ENCODE data around the gene AUTS2.

Gene AUTS2

DNA sequence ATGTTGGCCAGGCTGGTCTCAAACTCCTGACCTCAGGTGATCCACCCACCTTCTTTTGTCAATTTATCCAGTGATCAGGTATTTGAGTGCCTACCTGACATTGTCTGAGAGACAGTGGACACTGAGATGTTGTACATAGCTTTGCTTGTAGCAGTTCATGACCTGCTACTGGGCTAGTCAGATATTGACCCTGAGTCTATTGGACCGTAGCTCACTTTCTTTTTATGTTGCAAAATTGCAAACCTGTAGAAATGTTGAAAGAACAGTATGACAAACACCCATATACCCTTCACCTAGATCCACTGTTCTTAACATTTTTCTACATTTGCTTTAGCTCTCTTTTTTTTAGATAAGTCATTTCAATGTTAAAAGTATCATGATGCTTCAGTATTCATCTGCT lies 1123.2 kb downstream of the AUTS2 start:
- Histone ChIP-seq H3F3A (ENCODE audit: low read depth) (no peaks in the 10 kb centered on the region), H4K20me1 (ENCODE audit: insufficient read depth, low read length, poor library complexity, severe bottlenecking) (peaks cover 27% of the 10 kb centered on the region), H3K36me3 (ENCODE audit: insufficient read depth, low read length) (peaks cover 7% of the 10 kb centered on the region; the same call in 1 of the 2 replicates), H3K4me2 (ENCODE audit: low read depth, low read length, poor library complexity, severe bottlenecking) (no peak overlapping the region), H3K9ac (ENCODE audit: low read depth, low read length, poor library complexity, severe bottlenecking) (no peak overlapping the region), H2AFZ (ENCODE audit: low read length) (no peak overlapping the region), H3K9me2 (replicated peaks; ENCODE audit: low read depth, low read length) (no peaks in the 10 kb centered on the region), H3K27me3 (ENCODE audit: insufficient read depth, low read length, poor library complexity, severe bottlenecking) (no peaks in the 10 kb centered on the region), H3K79me2 (ENCODE audit: insufficient read depth, low read length) (peaks cover 89% of the 10 kb centered on the region), H3K4me1 (ENCODE audit: insufficient read depth, low read length, poor library complexity, severe bottlenecking) (peaks cover 3% of the 10 kb centered on the region), H3K4me3 (ENCODE audit: low read length, poor library complexity, severe bottlenecking) (no peak overlapping the region), H3K9me3 (ENCODE audit: insufficient read depth, low read depth, low read length) (no peaks in the 10 kb centered on the region)
- TF ChIP-seq, protein P1, sequence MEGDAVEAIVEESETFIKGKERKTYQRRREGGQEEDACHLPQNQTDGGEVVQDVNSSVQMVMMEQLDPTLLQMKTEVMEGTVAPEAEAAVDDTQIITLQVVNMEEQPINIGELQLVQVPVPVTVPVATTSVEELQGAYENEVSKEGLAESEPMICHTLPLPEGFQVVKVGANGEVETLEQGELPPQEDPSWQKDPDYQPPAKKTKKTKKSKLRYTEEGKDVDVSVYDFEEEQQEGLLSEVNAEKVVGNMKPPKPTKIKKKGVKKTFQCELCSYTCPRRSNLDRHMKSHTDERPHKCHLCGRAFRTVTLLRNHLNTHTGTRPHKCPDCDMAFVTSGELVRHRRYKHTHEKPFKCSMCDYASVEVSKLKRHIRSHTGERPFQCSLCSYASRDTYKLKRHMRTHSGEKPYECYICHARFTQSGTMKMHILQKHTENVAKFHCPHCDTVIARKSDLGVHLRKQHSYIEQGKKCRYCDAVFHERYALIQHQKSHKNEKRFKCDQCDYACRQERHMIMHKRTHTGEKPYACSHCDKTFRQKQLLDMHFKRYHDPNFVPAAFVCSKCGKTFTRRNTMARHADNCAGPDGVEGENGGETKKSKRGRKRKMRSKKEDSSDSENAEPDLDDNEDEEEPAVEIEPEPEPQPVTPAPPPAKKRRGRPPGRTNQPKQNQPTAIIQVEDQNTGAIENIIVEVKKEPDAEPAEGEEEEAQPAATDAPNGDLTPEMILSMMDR (conservative IDR thresholded peaks at IDR 0.05; ENCODE audit: low read length) = no peak
- TF ChIP-seq EZH2phosphoT487 (IDR thresholded peaks at IDR 0.05; ENCODE audit: borderline replicate concordance) = no peak

DNA sequence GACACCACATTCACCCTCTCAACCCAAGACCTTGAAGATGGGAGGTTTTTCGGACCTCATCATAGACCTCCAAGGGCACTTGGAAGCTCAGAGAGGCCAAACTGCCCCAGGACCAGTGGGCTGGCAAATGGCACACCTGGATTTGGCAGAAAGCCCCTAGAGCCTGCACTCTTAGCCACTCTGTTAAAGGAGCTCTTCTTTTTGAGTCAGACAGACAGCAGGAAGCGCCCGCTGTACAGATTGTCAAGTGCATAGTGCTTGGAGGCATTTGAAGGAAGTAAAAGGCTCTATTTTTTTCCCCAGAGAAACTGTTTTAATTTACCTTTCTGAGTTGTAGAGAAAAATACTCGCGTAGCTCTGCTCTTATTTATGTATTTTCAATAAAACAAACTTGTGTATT lies 1125.1 kb downstream of the AUTS2 start:
- no peaks in the 10 kb centered on the region for H3K9me3 ChIP-seq (ENCODE audit: insufficient read depth, low read depth, low read length)
- TF ChIP-seq, protein P1 (conservative IDR thresholded peaks at IDR 0.05; ENCODE audit: low read length) = no peak
- no peak for TF ChIP-seq EZH2phosphoT487 (IDR thresholded peaks at IDR 0.05; ENCODE audit: borderline replicate concordance)
- H3K79me2 ChIP-seq (ENCODE audit: insufficient read depth, low read length) = peaks cover 90% of the 10 kb centered on the region
- H3K4me2 ChIP-seq (ENCODE audit: low read depth, low read length, poor library complexity, severe bottlenecking) = no peak overlapping the region
- H4K20me1 ChIP-seq (ENCODE audit: insufficient read depth, low read length, poor library complexity, severe bottlenecking) = peaks cover 13% of the 10 kb centered on the region
- no peak overlapping the region for H2AFZ ChIP-seq (ENCODE audit: low read length)
- peaks cover 3% of the 10 kb centered on the region for H3K4me1 ChIP-seq (ENCODE audit: insufficient read depth, low read length, poor library complexity, severe bottlenecking)
- H3K27me3 ChIP-seq (ENCODE audit: insufficient read depth, low read length, poor library complexity, severe bottlenecking) = no peaks in the 10 kb centered on the region
- H3K9me2 ChIP-seq (replicated peaks; ENCODE audit: low read depth, low read length) = no peaks in the 10 kb centered on the region
- peaks cover 7% of the 10 kb centered on the region; the same call in 1 of the 2 replicates for H3K36me3 ChIP-seq (ENCODE audit: insufficient read depth, low read length)
- no peak overlapping the region for H3K9ac ChIP-seq (ENCODE audit: low read depth, low read length, poor library complexity, severe bottlenecking)
- H3K4me3 ChIP-seq (ENCODE audit: low read length, poor library complexity, severe bottlenecking) = no peak overlapping the region
- no peaks in the 10 kb centered on the region for H3F3A ChIP-seq (ENCODE audit: low read depth)

DNA sequence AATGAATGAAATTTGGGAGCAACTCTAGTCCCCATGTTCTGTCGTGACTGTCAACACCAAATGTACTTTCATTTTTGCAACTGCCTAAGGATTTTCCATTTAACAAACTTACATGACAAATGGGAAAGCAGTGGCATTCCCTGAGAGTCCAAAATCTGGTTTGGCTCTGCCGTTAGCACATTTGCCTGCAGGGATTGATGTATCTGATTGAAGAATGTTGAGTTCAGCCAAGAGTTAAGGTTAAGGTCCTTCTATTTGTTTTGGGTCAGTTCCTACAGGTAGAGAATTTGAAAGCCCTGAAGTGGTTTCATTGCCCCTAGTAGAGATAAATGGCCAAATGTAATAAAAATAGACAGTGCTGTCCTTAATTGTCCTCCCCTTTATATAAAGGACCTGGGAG lies 1127.2 kb downstream of the AUTS2 start:
- no peaks in the 10 kb centered on the region for H3F3A ChIP-seq (ENCODE audit: low read depth)
- H3K4me3 ChIP-seq (ENCODE audit: low read length, poor library complexity, severe bottlenecking) = no peak overlapping the region
- 0 out of 2 replicates have a peak, but pooled peaks cover 3% of the 10 kb centered on the region for H3K36me3 ChIP-seq (ENCODE audit: insufficient read depth, low read length)
- no peak overlapping the region for H3K9ac ChIP-seq (ENCODE audit: low read depth, low read length, poor library complexity, severe bottlenecking)
- H3K4me2 ChIP-seq (ENCODE audit: low read depth, low read length, poor library complexity, severe bottlenecking) = no peak overlapping the region
- no peak overlapping the region for H2AFZ ChIP-seq (ENCODE audit: low read length)
- H3K4me1 ChIP-seq (ENCODE audit: insufficient read depth, low read length, poor library complexity, severe bottlenecking) = peaks cover 11% of the 10 kb centered on the region
- peaks cover 13% of the 10 kb centered on the region for H4K20me1 ChIP-seq (ENCODE audit: insufficient read depth, low read length, poor library complexity, severe bottlenecking)
- no peaks in the 10 kb centered on the region for H3K9me2 ChIP-seq (replicated peaks; ENCODE audit: low read depth, low read length)
- no peaks in the 10 kb centered on the region for H3K27me3 ChIP-seq (ENCODE audit: insufficient read depth, low read length, poor library complexity, severe bottlenecking)
- H3K9me3 ChIP-seq (ENCODE audit: insufficient read depth, low read depth, low read length) = 0 out of 2 replicates have a peak, but pooled peaks cover 2% of the 10 kb centered on the region
- peaks cover 92% of the 10 kb centered on the region for H3K79me2 ChIP-seq (ENCODE audit: insufficient read depth, low read length)
- TF ChIP-seq, protein P1 (conservative IDR thresholded peaks at IDR 0.05; ENCODE audit: low read length) = no peak
- TF ChIP-seq EZH2phosphoT487 (IDR thresholded peaks at IDR 0.05; ENCODE audit: borderline replicate concordance) = no peak
